ENCODE data around the gene NCS1. TPM values are rescaled to one million over a fixed set of nuclear protein-coding genes. Genes with fewer than 3 reads are reported as not detected.

Gene NCS1
- total and polyA plus RNA-seq, 9 of the 15 experiments (the other 6 are each of a cell fraction or from before 2014, with no cell fraction given): 0.28 to 27.0 (median 9.6) TPM

- BruUV-seq (replicated peaks): no TSS peak
- Histone ChIP-seq H3K9me3 (replicated peaks; ENCODE audit: control insufficient read depth, insufficient read depth, low read depth, low read length) (no peaks in the 10 kb centered on the region), H3K9ac (ENCODE audit: insufficient read depth in 1 of 2, low read depth in 2 of 2, low read length in 2 of 2) (no peak overlapping the region), H3K4me2 (ENCODE audit: insufficient read depth, low read length) (no peak overlapping the region), H3K79me2 (ENCODE audit: control insufficient read depth, insufficient read depth, low read length) (no peaks in the 10 kb centered on the region), H3K9me1 (ENCODE audit: control insufficient read depth, insufficient read depth, low read length) (no peaks in the 10 kb centered on the region), H3K27ac (ENCODE audit: extremely low read depth, low read depth, low read length) (no peak overlapping the region), H4K20me1 (replicated peaks; ENCODE audit: control insufficient read depth, insufficient read depth, low read length) (peaks cover 9% of the 10 kb centered on the region; the same call in 1 of the 2 replicates), H3K36me3 (ENCODE audit: control insufficient read depth, insufficient read depth, low read length) (no peaks in the 10 kb centered on the region), H3K27me3 (ENCODE audit: control insufficient read depth in 2 of 2, insufficient read depth in 2 of 2, low read length in 2 of 2) (peaks cover 51 to 79% of the 10 kb centered on the region in 2 experiments; a peak in 4 of 5 replicates), H3K4me1 (replicated peaks in 1 of 2; ENCODE audit: control insufficient read depth in 2 of 2, insufficient read depth in 2 of 2, low read length in 2 of 2) (no peaks in the 10 kb centered on the region; a peak in 2 of 5 replicates), H2AFZ (ENCODE audit: low read depth, low read length) (no peak overlapping the region), H3K4me3 (no peak overlapping the region)
- TF ChIP-seq TARDBP (IDR thresholded peaks at IDR 0.05) (no peak), HOXB6 (CRISPR knock-in tag; IDR thresholded peaks at IDR 0.05; ENCODE audit: borderline replicate concordance) (no peak), TCF7L2 (IDR thresholded peaks at IDR 0.05; ENCODE audit: low read depth, low read length) (no peak), ETS1 (conservative IDR thresholded peaks at IDR 0.05; ENCODE audit: control insufficient read depth, low read depth, low read length) (no peak), RAD21 (CRISPR knock-in tag; conservative IDR thresholded peaks at IDR 0.05 in 1 of 2, IDR thresholded peaks at IDR 0.05 in 1 of 2) (no peak), CBFB (CRISPR knock-in tag; IDR thresholded peaks at IDR 0.05) (no peak), HMGN3 (IDR thresholded peaks at IDR 0.05; ENCODE audit: borderline replicate concordance, extremely low read depth, insufficient read length, low read depth, low read length) (no peak), TSHZ1 (CRISPR knock-in tag; IDR thresholded peaks at IDR 0.05) (no peak), NR3C1 (CRISPR knock-in tag; IDR thresholded peaks at IDR 0.05) (no peak), DPF2 (IDR thresholded peaks at IDR 0.05) (no peak), BRD9 (IDR thresholded peaks at IDR 0.05; ENCODE audit: low read depth, partially characterized antibody) (no peak)
- intact Hi-C loops (cut with micrococcal nuclease) (no loop called here), in situ Hi-C loops (cut with MboI) (no loop called here)
- POLR2A ChIA-PET: interaction anchor here (0.5 to 0.9 kb wide), 3 partner anchors 8 to 450 kb away, joined by 3 read pairs; partner anchors contain the start of genes C9orf78 and USP20
- FAIRE-seq: no peak
- 3% methylated on average over 8 of the region's 9 CpGs for WGBS (ENCODE audit: insufficient coverage, low coverage, missing lambda C conversion rate)
- DNase-seq (ENCODE audit: extremely low read depth in 1 of 4, low spot score in 3 of 4): no peak
- ATAC-seq: no peak
- CTCF ChIA-PET (ENCODE audit: low intra/inter-chr PET ratio): interaction anchor here (0.6 kb wide), 1 partner anchor 653 kb away, joined by 3 read pairs; no protein-coding TSS in a partner anchor
Measured at GRCh38 chr9:130285271-130285670, 113.1 kb downstream of the NCS1 start.

All from K562 (cell line).